Mucosa of rectum (tissue), 2 donors: Measurements from ENCODE around the gene PRKCH.

Experiments
- H3K27ac ChIP-seq, 2 donors: one replicate each; pipeline ENCODE4 v1.7.0; 2013; ENCODE audit warnings: inconsistent platforms in 2 of 2, low read depth in 2 of 2, low read length in 2 of 2
- H3K27me3 ChIP-seq, 2 donors: one replicate each; pipeline ENCODE4 v1.7.0; 2013; ENCODE audit warnings: low read length in 2 of 2; ENCODE audit not compliant: control insufficient read depth in 2 of 2, insufficient read depth in 2 of 2
- H3K36me3 ChIP-seq, 2 donors: one replicate each; pipeline ENCODE4 v1.7.0; 2013; ENCODE audit warnings: low read length in 2 of 2; ENCODE audit not compliant: control insufficient read depth in 2 of 2, insufficient read depth in 2 of 2
- H3K4me1 ChIP-seq, 2 donors: one replicate each; pipeline ENCODE4 v1.7.0; 2013; ENCODE audit warnings: low read length in 2 of 2, mild to moderate bottlenecking in 1 of 2; ENCODE audit not compliant: control insufficient read depth in 2 of 2, insufficient read depth in 2 of 2
- H3K4me3 ChIP-seq, 2 donors: one replicate each; pipeline ENCODE4 v1.7.0; 2013; ENCODE audit warnings: low read length in 2 of 2
- H3K9ac ChIP-seq, 2 donors: one replicate each; pipeline ENCODE4 v1.7.0; 2013; ENCODE audit warnings: low read length in 2 of 2, low read depth in 1 of 2, mild to moderate bottlenecking in 1 of 2
- H3K9me3 ChIP-seq, 2 donors: one replicate each; pipeline ENCODE4 v1.7.0; 2013; ENCODE audit warnings: low read length in 2 of 2; ENCODE audit not compliant: control insufficient read depth in 2 of 2
- donor health status: healthy.
- donor health status: Normal muscosa, but diverticular disease.

PRKCH gene

GRCh38 chr14:61331992-61332657 lies 10.7 kb downstream of the PRKCH start:
- no peaks in the 10 kb centered on the region for H3K36me3 ChIP-seq
- H3K9ac ChIP-seq, result no peak overlapping the region
- no peaks in the 10 kb centered on the region for H3K27me3 ChIP-seq
- no peaks in the 10 kb centered on the region for H3K4me1 ChIP-seq
- peak overlapping the region; percentile 8 to 10 for H3K27ac ChIP-seq
- H3K9me3 ChIP-seq, result no peaks in the 10 kb centered on the region
- H3K4me3 ChIP-seq, result no peak overlapping the region

GRCh38 chr14:61332658-61333029 lies 11.3 kb downstream of the PRKCH start:
- no peaks in the 10 kb centered on the region for H3K4me1 ChIP-seq
- H3K36me3 ChIP-seq, result no peaks in the 10 kb centered on the region
- H3K27ac ChIP-seq, result no peak overlapping the region
- H3K27me3 ChIP-seq, result no peaks in the 10 kb centered on the region
- no peak overlapping the region for H3K4me3 ChIP-seq
- no peaks in the 10 kb centered on the region for H3K9me3 ChIP-seq
- no peak overlapping the region for H3K9ac ChIP-seq

- Histone ChIP-seq H3K4me3 (no peak overlapping the region), H3K9me3 (no peaks in the 10 kb centered on the region), H3K4me1 (no peaks in the 10 kb centered on the region), H3K9ac (no peak overlapping the region), H3K27me3 (no peaks in the 10 kb centered on the region), H3K27ac (peak overlapping the region in 1 of 2 donors; percentile 33), H3K36me3 (no peaks in the 10 kb centered on the region)
Observed at GRCh38 chr14:61333087-61333486, 11.7 kb downstream of the PRKCH start.

- peak overlapping the region in 1 of 2 donors; percentile 4 for H3K4me3 ChIP-seq
- no peaks in the 10 kb centered on the region for H3K36me3 ChIP-seq
- H3K4me1 ChIP-seq, result no peaks in the 10 kb centered on the region
- H3K9ac ChIP-seq, result no peak overlapping the region
- no peaks in the 10 kb centered on the region for H3K27me3 ChIP-seq
- peak overlapping the region; percentile 44 to 62 for H3K27ac ChIP-seq
- H3K9me3 ChIP-seq, result no peaks in the 10 kb centered on the region
Observed at GRCh38 chr14:61334197-61334701, 12.9 kb downstream of the PRKCH start.

GRCh38 chr14:61335049-61335448 lies 13.7 kb downstream of the PRKCH start:
- Histone ChIP-seq H3K9ac (no peak overlapping the region), H3K4me1 (no peaks in the 10 kb centered on the region), H3K36me3 (no peaks in the 10 kb centered on the region), H3K9me3 (no peaks in the 10 kb centered on the region), H3K27me3 (no peaks in the 10 kb centered on the region), H3K27ac (no peak overlapping the region), H3K4me3 (no peak overlapping the region)

- no peaks in the 10 kb centered on the region for H3K4me1 ChIP-seq
- H3K27ac ChIP-seq, result peak overlapping the region in 1 of 2 donors; percentile 46
- no peaks in the 10 kb centered on the region for H3K36me3 ChIP-seq
- no peak overlapping the region for H3K4me3 ChIP-seq
- H3K27me3 ChIP-seq, result no peaks in the 10 kb centered on the region
- H3K9ac ChIP-seq, result no peak overlapping the region
- H3K9me3 ChIP-seq, result no peaks in the 10 kb centered on the region
Observed at GRCh38 chr14:61335671-61336275, 14.4 kb downstream of the PRKCH start.

GRCh38 chr14:61337893-61338292 lies 16.5 kb downstream of the PRKCH start:
- Histone ChIP-seq H3K9ac (peak overlapping the region in 1 of 2 donors; percentile 27), H3K9me3 (no peaks in the 10 kb centered on the region), H3K27ac (peak overlapping the region; percentile 46 to 61), H3K27me3 (no peaks in the 10 kb centered on the region), H3K36me3 (no peaks in the 10 kb centered on the region), H3K4me3 (no peak overlapping the region), H3K4me1 (no peaks in the 10 kb centered on the region)

- Histone ChIP-seq H3K27me3 (no peaks in the 10 kb centered on the region), H3K4me3 (no peak overlapping the region), H3K9ac (no peak overlapping the region), H3K36me3 (no peaks in the 10 kb centered on the region), H3K4me1 (no peaks in the 10 kb centered on the region), H3K9me3 (no peaks in the 10 kb centered on the region), H3K27ac (peak overlapping the region in 1 of 2 donors; percentile 27)
Observed at GRCh38 chr14:61338457-61338856, 17.1 kb downstream of the PRKCH start.

- Histone ChIP-seq H3K27ac (peak overlapping the region; percentile 42 to 56), H3K27me3 (no peaks in the 10 kb centered on the region), H3K4me1 (no peaks in the 10 kb centered on the region), H3K4me3 (no peak overlapping the region), H3K36me3 (no peaks in the 10 kb centered on the region), H3K9me3 (no peaks in the 10 kb centered on the region), H3K9ac (no peak overlapping the region)
Observed at GRCh38 chr14:61341275-61342206, 20.2 kb downstream of the PRKCH start.

GRCh38 chr14:61342486-61342885 lies 21.1 kb downstream of the PRKCH start:
- no peak overlapping the region for H3K4me3 ChIP-seq
- no peaks in the 10 kb centered on the region for H3K4me1 ChIP-seq
- H3K9me3 ChIP-seq, result no peaks in the 10 kb centered on the region
- H3K9ac ChIP-seq, result peak overlapping the region in 1 of 2 donors; percentile 6
- peak overlapping the region; percentile 25 to 42 for H3K27ac ChIP-seq
- H3K27me3 ChIP-seq, result no peaks in the 10 kb centered on the region
- H3K36me3 ChIP-seq, result no peaks in the 10 kb centered on the region
